Immature natural killer cell (primary cell): ENCODE data around the gene EXOC6. TPM values are rescaled to one million over a fixed set of nuclear protein-coding genes. Genes with fewer than 3 reads are reported as not detected.
"Not testable (repeated sequence)": the region's sequence is repeated elsewhere in the genome, so short reads cannot be mapped to it uniquely, and the experiment has no call there.

Source experiments
- DNase-seq, 3 donors: peaks; one replicate each; pipeline ENCODE4 v3.0.0; 2022; ENCODE audit warnings: mixed read lengths in 1 of 3
- H3K27ac Mint-ChIP-seq, 6 donors: one replicate each; pipeline ENCODE4 v1.8.0; 2020; ENCODE audit warnings: mixed read lengths in 6 of 6, mild to moderate bottlenecking in 5 of 6, inconsistent platforms in 4 of 6, moderate library complexity in 3 of 6
- H3K27me3 Mint-ChIP-seq, 3 donors: one replicate each; pipeline ENCODE4 v1.8.0; 2020 to 2021; ENCODE audit warnings: low read depth in 3 of 3, mild to moderate bottlenecking in 3 of 3, mixed read lengths in 3 of 3, moderate library complexity in 3 of 3, inconsistent platforms in 1 of 3
- H3K36me3 Mint-ChIP-seq, 3 donors: one replicate each; pipeline ENCODE4 v1.8.0; 2020; ENCODE audit warnings: mixed read lengths in 3 of 3, inconsistent platforms in 2 of 3, mild to moderate bottlenecking in 2 of 3
- H3K4me1 Mint-ChIP-seq, 2 donors: one replicate each; pipeline ENCODE4 v1.8.0; 2020; ENCODE audit warnings: inconsistent platforms in 2 of 2, mild to moderate bottlenecking in 2 of 2, mixed read lengths in 2 of 2, moderate library complexity in 1 of 2
- H3K4me3 Mint-ChIP-seq, 5 donors: one replicate each; pipeline ENCODE4 v1.8.0; 2020; ENCODE audit warnings: mild to moderate bottlenecking in 5 of 5, mixed read lengths in 5 of 5, inconsistent platforms in 3 of 5, moderate library complexity in 3 of 5
- H3K9me3 Mint-ChIP-seq, 6 donors: one replicate each; pipeline ENCODE4 v1.8.0; 2020; ENCODE audit warnings: mild to moderate bottlenecking in 6 of 6, mixed read lengths in 6 of 6, inconsistent platforms in 4 of 6, moderate library complexity in 3 of 6
- polyA plus RNA-seq, 3 donors: library from polyadenylated mRNA; unstranded; fragments of 300-500 nt; fragmentation: Illumina TruSeq; gene quantifications; one replicate each; pipeline ENCODE4 v1.2.3, GENCODE V29; 2021

Gene EXOC6
- polyA plus RNA-seq, 3 donors from 2014 or later = 6.4 to 13.1 (median 8.7) TPM

- Mint-ChIP-seq H3K4me3 (no peak overlapping the region), H3K27ac (peak overlapping the region in 2 of 6 donors; percentile 22 to 63), H3K36me3 (no peaks in the 10 kb centered on the region), H3K27me3 (no peaks in the 10 kb centered on the region), H3K9me3 (no peaks in the 10 kb centered on the region), H3K4me1 (peaks cover 22 to 51% of the 10 kb centered on the region in 2 donors)
- DNase-seq = no peak
Observed at GRCh38 chr10:92876509-92877036, 28.3 kb downstream of the EXOC6 start.

- Mint-ChIP-seq H3K9me3 (no peaks in the 10 kb centered on the region), H3K36me3 (no peaks in the 10 kb centered on the region), H3K4me3 (no peak overlapping the region), H3K27ac (no peak overlapping the region), H3K27me3 (no peaks in the 10 kb centered on the region), H3K4me1 (peaks cover 20 to 36% of the 10 kb centered on the region in 2 donors)
- DNase-seq = peak; percentile 15 to 33 (median 28)
Observed at GRCh38 chr10:92880233-92880861, 32.0 kb downstream of the EXOC6 start.

GRCh38 chr10:92880917-92881316, 32.6 kb downstream of the EXOC6 start:
- H3K36me3 Mint-ChIP-seq = no peaks in the 10 kb centered on the region
- peaks cover 20 to 36% of the 10 kb centered on the region in 2 donors for H3K4me1 Mint-ChIP-seq
- H3K27me3 Mint-ChIP-seq = no peaks in the 10 kb centered on the region
- no peak for DNase-seq
- H3K4me3 Mint-ChIP-seq = no peak overlapping the region
- H3K9me3 Mint-ChIP-seq = no peaks in the 10 kb centered on the region
- H3K27ac Mint-ChIP-seq = no peak overlapping the region

- Mint-ChIP-seq H3K27me3 (no peaks in the 10 kb centered on the region), H3K36me3 (no peaks in the 10 kb centered on the region), H3K9me3 (no peaks in the 10 kb centered on the region), H3K4me3 (no peak overlapping the region), H3K4me1 (no peaks in the 10 kb centered on the region), H3K27ac (no peak overlapping the region)
- DNase-seq = no peak
Observed at GRCh38 chr10:92886334-92886961, 38.1 kb downstream of the EXOC6 start.

GRCh38 chr10:92890471-92890870, 42.2 kb downstream of the EXOC6 start:
- DNase-seq = no peak
- Mint-ChIP-seq H3K27ac (no peak overlapping the region), H3K36me3 (no peaks in the 10 kb centered on the region), H3K4me3 (no peak overlapping the region), H3K9me3 (no peaks in the 10 kb centered on the region), H3K4me1 (no peaks in the 10 kb centered on the region), H3K27me3 (no peaks in the 10 kb centered on the region)

- no peaks in the 10 kb centered on the region for H3K9me3 Mint-ChIP-seq
- no peak for DNase-seq
- no peaks in the 10 kb centered on the region for H3K27me3 Mint-ChIP-seq
- H3K27ac Mint-ChIP-seq = no peak overlapping the region
- no peaks in the 10 kb centered on the region for H3K4me1 Mint-ChIP-seq
- peaks cover 0 to 2% (median 0%) of the 10 kb centered on the region in 3 donors for H3K36me3 Mint-ChIP-seq
- no peak overlapping the region for H3K4me3 Mint-ChIP-seq
Observed at GRCh38 chr10:92891885-92892690, 43.8 kb downstream of the EXOC6 start.

GRCh38 chr10:92892691-92893054, 44.4 kb downstream of the EXOC6 start:
- no peaks in the 10 kb centered on the region for H3K4me1 Mint-ChIP-seq

GRCh38 chr10:92894081-92894655, 45.8 kb downstream of the EXOC6 start:
- Mint-ChIP-seq H3K4me1 (no peaks in the 10 kb centered on the region), H3K27ac (peak overlapping the region in 1 of 6 donors; percentile 3), H3K36me3 (peaks cover 0 to 14% (median 7%) of the 10 kb centered on the region in 3 donors), H3K27me3 (no peaks in the 10 kb centered on the region), H3K9me3 (no peaks in the 10 kb centered on the region), H3K4me3 (no peak overlapping the region)
- DNase-seq = no peak

More at GRCh38 chr10:92892691-92893054, 44.4 kb downstream of the EXOC6 start:
- no peak overlapping the region for H3K4me3 Mint-ChIP-seq
- no peak overlapping the region for H3K27ac Mint-ChIP-seq
- H3K27me3 Mint-ChIP-seq = no peaks in the 10 kb centered on the region
- H3K9me3 Mint-ChIP-seq = no peaks in the 10 kb centered on the region
- peaks cover 0 to 8% (median 4%) of the 10 kb centered on the region in 3 donors for H3K36me3 Mint-ChIP-seq
- DNase-seq = no peak

GRCh38 chr10:92897916-92898315, 49.6 kb downstream of the EXOC6 start:
- Mint-ChIP-seq H3K9me3 (no peaks in the 10 kb centered on the region), H3K27me3 (peaks cover 0 to 4% (median 4%) of the 10 kb centered on the region in 3 donors), H3K4me1 (peaks cover 10 to 22% of the 10 kb centered on the region in 2 donors), H3K4me3 (no peak overlapping the region), H3K36me3 (peaks cover 0 to 16% (median 14%) of the 10 kb centered on the region in 3 donors), H3K27ac (no peak overlapping the region)
- no peak for DNase-seq

GRCh38 chr10:92901819-92902251, 53.5 kb downstream of the EXOC6 start:
- H3K27me3 Mint-ChIP-seq = peaks cover 0 to 4% (median 4%) of the 10 kb centered on the region in 3 donors
- H3K36me3 Mint-ChIP-seq = peaks cover 9 to 26% (median 23%) of the 10 kb centered on the region in 3 donors
- peak overlapping the region in 5 of 6 donors; percentile 4 to 75 (median 40) for H3K27ac Mint-ChIP-seq
- peak overlapping the region; percentile 25 to 62 (median 44) for H3K4me3 Mint-ChIP-seq
- H3K4me1 Mint-ChIP-seq = peaks cover 10 to 22% of the 10 kb centered on the region in 2 donors
- no peaks in the 10 kb centered on the region for H3K9me3 Mint-ChIP-seq
- DNase-seq = peak; percentile 27 to 43 (median 37)

- DNase-seq = no peak
- peaks cover 14 to 29% (median 14%) of the 10 kb centered on the region in 3 donors for H3K36me3 Mint-ChIP-seq
- H3K4me1 Mint-ChIP-seq = peaks cover 10 to 22% of the 10 kb centered on the region in 2 donors
- no peak overlapping the region for H3K4me3 Mint-ChIP-seq
- H3K27me3 Mint-ChIP-seq = peaks cover 0 to 4% (median 4%) of the 10 kb centered on the region in 3 donors
- H3K9me3 Mint-ChIP-seq = no peaks in the 10 kb centered on the region
- H3K27ac Mint-ChIP-seq = no peak overlapping the region
Observed at GRCh38 chr10:92903633-92904032, 55.3 kb downstream of the EXOC6 start.

- Mint-ChIP-seq H3K27ac (no peak overlapping the region), H3K9me3 (no peaks in the 10 kb centered on the region), H3K4me1 (peaks cover under 1 to 6% of the 10 kb centered on the region in 2 donors), H3K36me3 (peaks cover 14 to 32% (median 18%) of the 10 kb centered on the region in 3 donors), H3K4me3 (no peak overlapping the region), H3K27me3 (peaks cover 0 to 2% (median 0%) of the 10 kb centered on the region in 3 donors)
- no peak for DNase-seq
Observed at GRCh38 chr10:92907280-92907679, 59.0 kb downstream of the EXOC6 start.

- H3K36me3 Mint-ChIP-seq = peaks cover 0 to 16% (median 4%) of the 10 kb centered on the region in 3 donors
- H3K27me3 Mint-ChIP-seq, H3K4me3 Mint-ChIP-seq, H3K4me1 Mint-ChIP-seq, H3K27ac Mint-ChIP-seq, DNase-seq, H3K9me3 Mint-ChIP-seq: not testable (repeated sequence)
Observed at GRCh38 chr10:92912631-92913030, 64.3 kb downstream of the EXOC6 start.
